Epithelial cell of umbilical artery (primary cell): ENCODE results near the gene MYEF2. TPM values are rescaled to one million over a fixed set of nuclear protein-coding genes. Genes with fewer than 3 reads are reported as not detected.

Experiments
- total RNA-seq: library from RNA; depleted of rRNA; stranded (reverse); fragments of >200 nt; gene quantifications from 2 replicates; pipeline ENCODE4 v1.2.3, GENCODE V29; 2014

The MYEF2 gene, protein sequence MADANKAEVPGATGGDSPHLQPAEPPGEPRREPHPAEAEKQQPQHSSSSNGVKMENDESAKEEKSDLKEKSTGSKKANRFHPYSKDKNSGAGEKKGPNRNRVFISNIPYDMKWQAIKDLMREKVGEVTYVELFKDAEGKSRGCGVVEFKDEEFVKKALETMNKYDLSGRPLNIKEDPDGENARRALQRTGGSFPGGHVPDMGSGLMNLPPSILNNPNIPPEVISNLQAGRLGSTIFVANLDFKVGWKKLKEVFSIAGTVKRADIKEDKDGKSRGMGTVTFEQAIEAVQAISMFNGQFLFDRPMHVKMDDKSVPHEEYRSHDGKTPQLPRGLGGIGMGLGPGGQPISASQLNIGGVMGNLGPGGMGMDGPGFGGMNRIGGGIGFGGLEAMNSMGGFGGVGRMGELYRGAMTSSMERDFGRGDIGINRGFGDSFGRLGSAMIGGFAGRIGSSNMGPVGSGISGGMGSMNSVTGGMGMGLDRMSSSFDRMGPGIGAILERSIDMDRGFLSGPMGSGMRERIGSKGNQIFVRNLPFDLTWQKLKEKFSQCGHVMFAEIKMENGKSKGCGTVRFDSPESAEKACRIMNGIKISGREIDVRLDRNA
- total RNA-seq = 14.9 and 40.1 TPM in 2 replicates

DNA sequence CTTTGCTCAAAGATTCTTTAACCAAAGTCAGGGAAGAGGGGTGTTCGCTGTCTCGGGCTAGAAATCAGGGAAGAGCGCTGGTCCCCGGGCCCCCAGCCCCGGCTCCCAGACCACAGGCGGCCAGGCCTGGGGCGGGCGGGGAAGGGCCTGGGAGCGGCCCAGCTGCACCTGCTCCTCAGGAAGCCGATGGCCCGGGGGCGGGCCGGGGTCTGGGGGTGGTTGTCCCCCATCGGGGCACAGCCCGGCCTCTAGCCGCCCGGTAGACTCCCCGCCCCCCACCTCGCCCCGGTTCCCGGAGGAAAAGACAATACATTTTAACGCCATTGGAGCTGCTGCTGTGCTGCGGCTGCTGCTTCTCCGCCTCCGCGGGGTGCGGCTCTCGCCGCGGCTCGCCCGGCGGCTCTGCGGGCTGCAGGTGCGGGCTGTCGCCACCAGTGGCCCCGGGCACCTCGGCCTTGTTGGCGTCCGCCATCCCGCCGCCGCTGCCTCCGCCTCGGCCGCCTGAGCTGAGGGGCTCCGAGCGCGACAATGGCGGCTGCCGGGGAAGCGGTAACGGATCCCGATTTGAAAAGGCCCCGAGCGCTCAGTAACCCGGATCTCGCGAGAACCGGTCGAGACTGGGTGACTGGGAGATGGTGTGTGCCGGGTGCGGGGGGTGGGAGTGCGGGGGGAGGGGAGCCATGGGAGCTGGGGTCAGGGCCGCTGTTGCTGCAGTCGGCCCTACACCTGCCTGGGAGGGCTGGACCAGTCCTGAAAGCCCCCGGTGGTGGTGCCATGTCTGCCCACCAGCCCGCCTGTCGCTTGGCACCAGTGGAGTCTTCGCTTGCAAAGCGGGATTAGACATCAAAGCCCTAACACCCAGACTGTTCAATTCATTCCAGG lies at the start of gene MYEF2:
Gene MYEF2 (minus strand): TSS at position 530 of the 882 bp plus-strand sequence. CDS start 58 bp downstream, at position 472.

DNA sequence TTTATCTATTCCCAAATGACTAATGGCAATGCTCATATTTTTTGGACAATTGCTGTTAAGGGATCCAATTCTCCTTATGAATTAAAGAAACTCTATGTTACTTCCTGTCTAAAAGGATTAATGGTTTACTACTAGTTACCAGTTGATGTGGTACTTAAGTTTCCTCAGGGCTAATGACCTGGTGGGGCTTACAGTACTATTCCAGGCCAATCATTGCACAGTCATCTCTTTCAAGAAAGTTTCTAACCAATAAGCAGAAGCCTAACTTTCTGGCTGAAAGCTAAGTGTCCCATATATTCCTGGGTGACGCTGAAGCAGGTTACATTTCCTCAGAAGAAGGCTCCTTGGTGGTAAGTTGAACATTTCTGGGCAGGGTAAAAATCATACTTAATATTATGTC lies 27.9 kb upstream of the MYEF2 start, which contains the start of gene SLC12A1:
Gene SLC12A1 (plus strand): TSS at position 322 of the 400 bp plus-strand sequence. CDS start 1,418 bp downstream, outside the sequence.

GRCh38 chr15:48191574-48192225 lies 13.6 kb upstream of the MYEF2 start, which contains the start of gene CTXN2:
Gene CTXN2 (plus strand): TSS chr15:48191665. CDS start chr15:48201301, 9,636 bp downstream.

DNA sequence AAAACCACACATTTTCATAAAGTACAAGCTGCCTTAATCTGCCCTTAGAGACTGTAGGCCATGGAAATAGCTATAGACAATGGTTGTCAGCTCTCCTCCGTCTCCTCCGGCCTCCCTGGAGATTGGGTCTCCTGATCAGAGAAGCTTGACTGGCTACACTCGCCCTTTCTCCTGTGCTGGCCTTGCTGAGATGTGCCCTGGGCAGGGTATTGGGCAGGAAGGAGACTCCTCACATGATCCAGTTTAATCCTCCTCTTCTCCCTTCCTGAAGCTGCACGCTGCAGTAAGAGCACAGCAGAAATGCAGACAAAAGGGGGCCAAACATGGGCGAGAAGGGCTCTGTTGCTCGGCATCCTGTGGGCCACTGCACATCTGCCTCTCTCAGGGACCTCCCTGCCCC lies 57.4 kb downstream of the MYEF2 start, which contains the start of gene SLC24A5:
Gene SLC24A5 (plus strand): TSS at position 246 of the 400 bp plus-strand sequence. CDS start 55 bp downstream, at position 301.

Other genes with a start within 250 kb of the MYEF2 start
- gene SLC24A5, start 57.3 kb downstream of the MYEF2 start, total RNA-seq = under 0.01 TPM in 1 of 2 replicates, not detected in the other
- not detected in 2 replicates for gene CTXN2, start 13.4 kb upstream of the MYEF2 start, total RNA-seq
- not detected in 2 replicates for gene SLC12A1, start 28.0 kb upstream of the MYEF2 start, total RNA-seq
- gene DUT, start 153.1 kb upstream of the MYEF2 start, total RNA-seq = 61.4 and 68.8 TPM in 2 replicates